Choroid plexus epithelial cell (primary cell): ENCODE data around the gene SYTL3.

Experiments
- DNase-seq: peaks from one replicate; pipeline ENCODE4 v3.0.0-alpha.2; 2010; ENCODE audit warnings: low read depth
- H3K4me3 ChIP-seq: 2 replicates; pipeline ENCODE4 v1.5.1; 2011; ENCODE audit warnings: low read depth, mild to moderate bottlenecking, control low read depth, low read length, moderate library complexity
- CTCF ChIP-seq: conservative IDR thresholded peaks from 2 replicates; pipeline ENCODE4 v1.5.1; 2011; ENCODE audit warnings: low read depth, mild to moderate bottlenecking, control low read depth, inconsistent platforms, low read length, moderate library complexity

SYTL3 gene

GRCh38 chr6:158776737-158777136 is 126.9 kb downstream of the SYTL3 start:
- no peak overlapping the region for H3K4me3 ChIP-seq
- no peak for TF ChIP-seq CTCF
- no peak for DNase-seq

GRCh38 chr6:158777510-158777909 is 127.7 kb downstream of the SYTL3 start:
- no peak for TF ChIP-seq CTCF
- no peak for DNase-seq
- H3K4me3 ChIP-seq: no peak overlapping the region

GRCh38 chr6:158778005-158778527 is 128.2 kb downstream of the SYTL3 start:
- no peak for TF ChIP-seq CTCF
- DNase-seq: no peak
- H3K4me3 ChIP-seq: no peak overlapping the region

GRCh38 chr6:158780246-158780884 is 130.5 kb downstream of the SYTL3 start:
- no peak overlapping the region for H3K4me3 ChIP-seq
- no peak for DNase-seq
- TF ChIP-seq CTCF: no peak

DNA sequence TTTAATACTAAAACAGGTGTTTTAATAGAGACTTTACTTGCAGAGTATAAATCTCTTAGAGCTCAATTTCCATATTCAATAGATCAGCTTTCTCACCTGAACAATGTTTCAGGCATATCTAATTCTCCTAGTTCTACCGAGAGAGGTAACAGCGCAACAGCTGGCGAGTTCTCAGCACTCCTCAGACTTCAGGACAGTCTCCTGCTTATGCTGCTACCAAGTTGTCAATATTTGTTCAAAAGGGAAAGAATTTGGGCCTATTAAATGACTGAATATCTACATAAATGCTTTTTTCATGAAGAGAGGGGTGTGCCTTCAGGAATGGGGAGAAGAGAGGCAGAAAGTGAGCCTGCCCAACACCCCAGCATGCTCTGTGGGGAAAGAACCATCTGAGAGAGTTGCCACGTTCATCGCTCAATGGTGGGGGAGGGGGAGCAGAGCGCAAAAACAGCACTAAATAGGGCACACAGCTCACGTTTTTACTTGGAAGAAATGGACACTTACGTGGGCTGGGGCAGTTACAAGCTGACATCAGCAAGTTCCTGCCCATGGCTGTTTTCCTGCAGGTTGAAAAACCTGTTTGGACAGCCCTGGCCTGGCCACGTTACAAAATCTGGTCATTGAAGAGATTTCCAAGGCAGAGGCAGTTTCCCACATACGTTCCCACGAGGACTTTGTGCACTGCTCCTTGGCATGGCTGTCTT is 131.3 kb downstream of the SYTL3 start:
- no peak for TF ChIP-seq CTCF
- no peak overlapping the region for H3K4me3 ChIP-seq
- no peak for DNase-seq

- TF ChIP-seq CTCF: no peak
- DNase-seq: no peak
- H3K4me3 ChIP-seq: no peak overlapping the region
These were observed 132.0 kb downstream of the SYTL3 start for GRCh38 chr6:158781692-158782373.
